HCT116 (cell line): Measurements from ENCODE around the gene RTN4. TPM values are rescaled to one million over a fixed set of nuclear protein-coding genes. Genes with fewer than 3 reads are reported as not detected.

Experiments used
- ATAC-seq: fragments of 200-7000 bp; cut with Tn5 transposase; 2 replicates; pipeline ENCODE4 v1.9.1; 2020; ENCODE audit warnings: mild to moderate bottlenecking, moderate library complexity
- BruUV-seq: library from RNA; stranded (reverse); fragments of 400-500 nt; replicated peaks from 2 replicates; lab custom pipeline; 2021; lab: Mats Ljungman, UMichigan
- CTCF ChIA-PET: fragments of 300-600 bp; sonication (Branson Sonifier 250); formaldehyde crosslinking; loops from one replicate; lab custom pipeline; 2021; ENCODE audit warnings: antibody characterized with exemption; lab: Charles Lee
- POLR2A ChIA-PET: fragments of 300-600, 350-600 bp; sonication (Branson Sonifier 250); formaldehyde crosslinking; loops from one replicate; lab custom pipeline; 2021; ENCODE audit warnings: antibody characterized with exemption; lab: Charles Lee
- RAD21 ChIA-PET, 2 experiments: fragments of 300-600 bp; sonication (Branson Sonifier 250); formaldehyde crosslinking; loops; one replicate each; lab custom pipeline; 2023; ENCODE audit warnings: low total read pairs in 2 of 2; ENCODE audit not compliant: uncharacterized antibody in 2 of 2, unreplicated experiment in 2 of 2, low non-redundant PET in 1 of 2; lab: Charles Lee
- DNase-seq: peaks from one replicate; pipeline ENCODE4 v3.0.0-alpha.2; 2010; ENCODE audit warnings: low read depth, low spot score
- H2AFZ ChIP-seq: fragments of 200-600 bp; shearing (Covaris generic), sonication (generic); 2 replicates; pipeline ENCODE4 v1.6.1; 2017; ENCODE audit warnings: low read depth, mixed run types, mixed read lengths, antibody characterized with exemption, low read length; ENCODE audit not compliant: poor library complexity, severe bottlenecking
- H3K27ac ChIP-seq: 2 replicates; pipeline ENCODE4 v1.5.1; 2012; ENCODE audit warnings: low read depth, low read length
- H3K27me3 ChIP-seq: fragments of 200-600 bp; sonication (generic); 2 replicates; pipeline ENCODE4 v1.6.1; 2016; ENCODE audit warnings: mixed run types, low read length, mixed read lengths; ENCODE audit not compliant: insufficient read depth
- H3K36me3 ChIP-seq, 2 experiments: fragments of 200-500 bp in 1 of 2; fragments of 200-600 bp in 1 of 2; sonication (Bioruptor generic) in 1 of 2; sonication (generic) in 1 of 2; 2 replicates each; pipeline versions ENCODE4 v1.5.1 to v1.6.1; 2014 to 2016; ENCODE audit warnings: low read length in 2 of 2, inconsistent platforms in 1 of 2, mixed read lengths in 1 of 2, mixed run types in 1 of 2; ENCODE audit not compliant: insufficient read depth in 2 of 2, control insufficient read depth in 1 of 2
- H3K4me1 ChIP-seq, 2 experiments: fragments of 200-600 bp in 1 of 2; sonication (generic) in 1 of 2; 2 replicates each; pipeline versions ENCODE4 v1.5.1 to v1.6.1; 2012 to 2017; ENCODE audit warnings: low read length in 2 of 2, inconsistent platforms in 1 of 2, mild to moderate bottlenecking in 1 of 2, mixed read lengths in 1 of 2, mixed run types in 1 of 2, moderate library complexity in 1 of 2; ENCODE audit not compliant: insufficient read depth in 2 of 2, control insufficient read depth in 1 of 2
- H3K4me2 ChIP-seq: fragments of 200-600 bp; sonication (generic); 2 replicates; pipeline ENCODE4 v1.6.1; 2017; ENCODE audit warnings: mixed run types, low read length, mixed read lengths
- H3K4me3 ChIP-seq, 2 experiments: fragments of 200-600 bp in 1 of 2; sonication (generic) in 1 of 2; replicated peaks in 1 of 2; 2 replicates each; pipeline ENCODE4 v1.5.1; 2011 to 2016; ENCODE audit warnings: low read length in 2 of 2, control low read depth in 1 of 2, low read depth in 1 of 2, mild to moderate bottlenecking in 1 of 2, mixed read lengths in 1 of 2, mixed run types in 1 of 2
- H3K79me2 ChIP-seq: fragments of 200-600 bp; sonication (generic); 2 replicates; pipeline ENCODE4 v1.6.1; 2017; ENCODE audit warnings: mild to moderate bottlenecking, mixed run types, low read length, moderate library complexity, mixed read lengths; ENCODE audit not compliant: insufficient read depth
- H3K9ac ChIP-seq: fragments of 200-600 bp; sonication (generic); 2 replicates; pipeline ENCODE4 v1.6.1; 2016; ENCODE audit warnings: low read length, mixed read lengths
- H3K9me2 ChIP-seq: fragments of 200-600 bp; sonication (generic), shearing (Covaris generic); 2 replicates; pipeline ENCODE4 v1.6.1; 2017; ENCODE audit warnings: mixed run types, mild to moderate bottlenecking, moderate library complexity; ENCODE audit not compliant: insufficient read depth
- H3K9me3 ChIP-seq, 2 experiments: fragments of 200-500 bp in 1 of 2; fragments of 200-600 bp in 1 of 2; sonication (Bioruptor generic) in 1 of 2; sonication (generic) in 1 of 2; 2 replicates each; pipeline ENCODE4 v1.6.1; 2014 to 2017; ENCODE audit warnings: low read length in 2 of 2, mixed read lengths in 2 of 2, inconsistent platforms in 1 of 2, low read depth in 1 of 2, mild to moderate bottlenecking in 1 of 2, mixed run types in 1 of 2, moderate library complexity in 1 of 2; ENCODE audit not compliant: control insufficient read depth in 1 of 2, insufficient read depth in 1 of 2
- H4K20me1 ChIP-seq: fragments of 200-600 bp; sonication (generic), shearing (Covaris generic); 2 replicates; pipeline ENCODE4 v1.6.1; 2017; ENCODE audit warnings: mixed run types, mild to moderate bottlenecking, moderate library complexity; ENCODE audit not compliant: insufficient read depth
- CBX3 ChIP-seq: IDR thresholded peaks from 2 replicates; pipeline ENCODE4 v1.6.1; 2012; ENCODE audit warnings: low read depth
- CEBPB ChIP-seq: IDR thresholded peaks from 2 replicates; pipeline ENCODE4 v1.6.1; 2012; ENCODE audit warnings: low read depth
- ELF1 ChIP-seq: IDR thresholded peaks from 2 replicates; pipeline ENCODE4 v1.6.1; 2012; ENCODE audit warnings: low read depth, borderline replicate concordance
- EZH2 ChIP-seq: fragments of 200-600 bp; sonication (generic); IDR thresholded peaks from 2 replicates; pipeline ENCODE4 v1.6.1; 2017; ENCODE audit warnings: antibody characterized with exemption, mixed run types
- EZH2phosphoT487 ChIP-seq: fragments of 200-600 bp; IDR thresholded peaks from 2 replicates; pipeline ENCODE4 v1.6.1; 2018; ENCODE audit warnings: antibody characterized with exemption, borderline replicate concordance
- FOSL1 ChIP-seq: IDR thresholded peaks from 2 replicates; pipeline ENCODE4 v1.6.1; 2012; ENCODE audit warnings: low read depth
- POLR2A ChIP-seq: IDR thresholded peaks from 2 replicates; pipeline ENCODE4 v1.7.0; 2011; ENCODE audit warnings: borderline replicate concordance; ENCODE audit not compliant: insufficient read depth, insufficient read length; ENCODE audit errors: extremely low read depth
- POLR2AphosphoS5 ChIP-seq: IDR thresholded peaks from 2 replicates; pipeline ENCODE4 v1.6.1; 2011; ENCODE audit warnings: mild to moderate bottlenecking, low read depth, low read length, moderate library complexity
- RAD21 ChIP-seq: IDR thresholded peaks from 2 replicates; pipeline ENCODE4 v1.6.1; 2012; ENCODE audit warnings: low read depth, mild to moderate bottlenecking
- REST ChIP-seq: IDR thresholded peaks from 2 replicates; pipeline ENCODE4 v1.6.1; 2012; ENCODE audit warnings: low read depth
- SRF ChIP-seq: IDR thresholded peaks from 2 replicates; pipeline ENCODE4 v1.6.1; 2012; ENCODE audit warnings: low read depth
- ZBTB33 ChIP-seq: IDR thresholded peaks from 2 replicates; pipeline ENCODE4 v1.6.1; 2011; ENCODE audit warnings: mild to moderate bottlenecking, low read length, moderate library complexity; ENCODE audit not compliant: insufficient replicate concordance; ENCODE audit errors: extremely low read depth
- ZNF274 ChIP-seq: fragments of 200-500 bp; sonication (Bioruptor generic); IDR thresholded peaks from 2 replicates; pipeline ENCODE4 v1.6.1; 2014; ENCODE audit warnings: mild to moderate bottlenecking, low read depth, low read length, inconsistent platforms
- intact Hi-C: fragments of 100-400 bp; cut with micrococcal nuclease; formaldehyde crosslinking; loops from 2 replicates; pipeline ENCODE4 v1.10.0; 2022
- total RNA-seq: library from RNA; stranded (reverse); gene quantifications from one replicate; pipeline ENCODE4 v1.2.1, GENCODE V29; 2021; ENCODE audit not compliant: unreplicated experiment
- TF ChIP-seq, protein P1 (sequence below): IDR thresholded peaks from 2 replicates; pipeline ENCODE4 v1.6.1; 2012
- TF ChIP-seq, protein P2 (sequence below), 3 experiments: fragments of 200-600 bp in 1 of 3; sonication (generic) in 1 of 3; IDR thresholded peaks in 2 of 3; conservative IDR thresholded peaks in 1 of 3; 2 replicates each; pipeline ENCODE4 v1.5.1; 2012 to 2017; ENCODE audit warnings: low read depth in 2 of 3, low read length in 2 of 3, antibody characterized with exemption in 1 of 3, borderline replicate concordance in 1 of 3, control low read depth in 1 of 3, mild to moderate bottlenecking in 1 of 3, mixed read lengths in 1 of 3, mixed run types in 1 of 3, moderate library complexity in 1 of 3; ENCODE audit not compliant: insufficient read depth in 1 of 3
- TF ChIP-seq, protein P3 (sequence below): IDR thresholded peaks from 2 replicates; pipeline ENCODE4 v1.6.1; 2012

Gene RTN4
- total RNA-seq, 1 experiment from 2014 or later, result 221 TPM

DNA sequence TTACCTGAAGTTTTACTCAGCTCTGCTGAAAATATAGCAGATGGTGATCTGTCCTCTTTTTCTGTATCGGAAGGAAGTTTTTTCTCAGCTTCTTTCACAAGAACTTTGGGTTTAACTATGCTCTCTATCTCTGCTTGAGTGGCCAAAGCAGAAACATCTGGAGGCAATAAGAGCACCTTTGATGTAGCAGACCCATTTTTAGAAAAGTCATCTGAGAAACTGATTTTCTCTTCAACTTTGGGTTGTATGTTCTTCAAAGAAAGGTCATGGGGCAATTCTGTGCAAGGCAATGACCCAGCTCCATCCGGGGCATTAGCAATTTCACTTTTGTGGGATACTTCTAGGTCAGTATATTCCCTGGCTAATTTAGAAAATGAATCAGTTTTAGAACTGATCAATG, 25.2 kb downstream of the RTN4 start:
- no peak overlapping the region for H3K9ac ChIP-seq
- peaks cover 0 to 25% of the 10 kb centered on the region in 2 experiments; a peak in 1 of 4 replicates for H3K4me1 ChIP-seq
- H3K27ac ChIP-seq, result no peak overlapping the region
- TF ChIP-seq SRF (no peak), ELF1 (no peak), POLR2AphosphoS5 (no peak), CBX3 (no peak), POLR2A (no peak), RAD21 (no peak), ZBTB33 (no peak), ZNF274 (no peak), REST (no peak), EZH2phosphoT487 (no peak), EZH2 (no peak), FOSL1 (no peak), CEBPB (no peak)
- TF ChIP-seq, protein P1, sequence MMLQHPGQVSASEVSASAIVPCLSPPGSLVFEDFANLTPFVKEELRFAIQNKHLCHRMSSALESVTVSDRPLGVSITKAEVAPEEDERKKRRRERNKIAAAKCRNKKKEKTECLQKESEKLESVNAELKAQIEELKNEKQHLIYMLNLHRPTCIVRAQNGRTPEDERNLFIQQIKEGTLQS, result no peak
- TF ChIP-seq, protein P2, sequence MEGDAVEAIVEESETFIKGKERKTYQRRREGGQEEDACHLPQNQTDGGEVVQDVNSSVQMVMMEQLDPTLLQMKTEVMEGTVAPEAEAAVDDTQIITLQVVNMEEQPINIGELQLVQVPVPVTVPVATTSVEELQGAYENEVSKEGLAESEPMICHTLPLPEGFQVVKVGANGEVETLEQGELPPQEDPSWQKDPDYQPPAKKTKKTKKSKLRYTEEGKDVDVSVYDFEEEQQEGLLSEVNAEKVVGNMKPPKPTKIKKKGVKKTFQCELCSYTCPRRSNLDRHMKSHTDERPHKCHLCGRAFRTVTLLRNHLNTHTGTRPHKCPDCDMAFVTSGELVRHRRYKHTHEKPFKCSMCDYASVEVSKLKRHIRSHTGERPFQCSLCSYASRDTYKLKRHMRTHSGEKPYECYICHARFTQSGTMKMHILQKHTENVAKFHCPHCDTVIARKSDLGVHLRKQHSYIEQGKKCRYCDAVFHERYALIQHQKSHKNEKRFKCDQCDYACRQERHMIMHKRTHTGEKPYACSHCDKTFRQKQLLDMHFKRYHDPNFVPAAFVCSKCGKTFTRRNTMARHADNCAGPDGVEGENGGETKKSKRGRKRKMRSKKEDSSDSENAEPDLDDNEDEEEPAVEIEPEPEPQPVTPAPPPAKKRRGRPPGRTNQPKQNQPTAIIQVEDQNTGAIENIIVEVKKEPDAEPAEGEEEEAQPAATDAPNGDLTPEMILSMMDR (IDR thresholded peaks at IDR 0.05 in 2 of 3, conservative IDR thresholded peaks at IDR 0.05 in 1 of 3; ENCODE audit: borderline replicate concordance in 1 of 3, insufficient read depth in 1 of 3, low read depth in 2 of 3, low read length in 2 of 3), result no peak
- TF ChIP-seq, protein P3, sequence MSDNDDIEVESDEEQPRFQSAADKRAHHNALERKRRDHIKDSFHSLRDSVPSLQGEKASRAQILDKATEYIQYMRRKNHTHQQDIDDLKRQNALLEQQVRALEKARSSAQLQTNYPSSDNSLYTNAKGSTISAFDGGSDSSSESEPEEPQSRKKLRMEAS, result no peak
- no peak overlapping the region for H3K4me2 ChIP-seq
- peaks cover 44% of the 10 kb centered on the region for H4K20me1 ChIP-seq
- ChIA-PET RAD21 (no interaction called here), POLR2A (interaction anchor here (0.6 kb wide), 2 partner anchors 24 to 465 kb away, joined by 3 to 5 read pairs; no protein-coding TSS in a partner anchor), CTCF (interaction anchor here (0.9 kb wide), 1 partner anchor 26 kb away, joined by 4 read pairs; the partner anchor contains the start of gene RTN4)
- no peak for ATAC-seq
- no peak for DNase-seq
- peaks cover 100% of the 10 kb centered on the region for H3K79me2 ChIP-seq
- intact Hi-C loops, result no loop called here
- peaks cover 0 to 8% of the 10 kb centered on the region in 2 experiments; a peak in 2 of 4 replicates for H3K36me3 ChIP-seq
- no TSS peak for BruUV-seq
- no peak overlapping the region for H3K4me3 ChIP-seq
- no peaks in the 10 kb centered on the region for H3K27me3 ChIP-seq
- no peaks in the 10 kb centered on the region for H3K9me3 ChIP-seq
- H2AFZ ChIP-seq, result no peak overlapping the region
- no peaks in the 10 kb centered on the region for H3K9me2 ChIP-seq
